ENCODE data around the gene ZNF311.

Gene ZNF311

GRCh38 chr6:29005183-29005885 lies at the start of gene ZNF311:
Gene ZNF311, minus strand, starts transcription at chr6:29005315. Its CDS starts 1,361 bp downstream, at chr6:29003954.
- DNase-seq: peak; percentile 69

GRCh38 chr6:29051680-29052079 lies 46.6 kb upstream of the ZNF311 start:
- DNase-seq: no peak

- no peak for DNase-seq
Measured at GRCh38 chr6:29045075-29045474, 40.0 kb upstream of the ZNF311 start, which contains the start of gene OR2W1. Gene OR2W1, minus strand, starts transcription at chr6:29045175. Its CDS starts 0 bp downstream, at chr6:29045175.

GRCh38 chr6:29035951-29036350 lies 30.8 kb upstream of the ZNF311 start:
- DNase-seq: no peak

GRCh38 chr6:29028821-29029220 lies 23.7 kb upstream of the ZNF311 start:
- DNase-seq: no peak

GRCh38 chr6:29025927-29026585 lies 20.9 kb upstream of the ZNF311 start:
- no peak for DNase-seq

GRCh38 chr6:29021434-29021833 lies 16.3 kb upstream of the ZNF311 start:
- no peak for DNase-seq

GRCh38 chr6:29019629-29020028 lies 14.5 kb upstream of the ZNF311 start:
- no peak for DNase-seq

- no peak for DNase-seq
Measured at GRCh38 chr6:29017428-29017802, 12.3 kb upstream of the ZNF311 start.

- peak; percentile 90 for DNase-seq
Measured at GRCh38 chr6:29016559-29017427, 11.7 kb upstream of the ZNF311 start.

GRCh38 chr6:29014729-29015608 lies 9.9 kb upstream of the ZNF311 start:
- DNase-seq: peak; percentile 18

GRCh38 chr6:29011276-29011734 lies 6.2 kb upstream of the ZNF311 start:
- DNase-seq: peak; percentile 52

- no peak for DNase-seq
Measured at GRCh38 chr6:29009358-29009757, 4.2 kb upstream of the ZNF311 start.

- no peak for DNase-seq
Measured at GRCh38 chr6:29008089-29008488, 3.0 kb upstream of the ZNF311 start.

GRCh38 chr6:28996844-28997510 lies 8.1 kb downstream of the ZNF311 start:
- no peak for DNase-seq

GRCh38 chr6:28995093-28995650 lies 9.9 kb downstream of the ZNF311 start:
- no peak for DNase-seq

GRCh38 chr6:28988536-28989311 lies 16.4 kb downstream of the ZNF311 start:
- DNase-seq: peak; percentile 82

GRCh38 chr6:28985462-28986164 lies 19.5 kb downstream of the ZNF311 start:
- DNase-seq: peak; percentile 23

- DNase-seq: no peak
Measured at GRCh38 chr6:28983838-28984237, 21.3 kb downstream of the ZNF311 start.
